HG02610 (cell line): ENCODE data around the gene ARHGAP23.

ENCODE experiments used
- ATAC-seq: cut with Tn5 transposase; IDR thresholded peaks from one replicate; pipeline ENCODE4 v1.9.1; 2021; ENCODE audit warnings: mild to moderate bottlenecking, moderate library complexity; ENCODE audit not compliant: unreplicated experiment

ARHGAP23 gene

GRCh38 chr17:38544175-38544838 is 116.0 kb downstream of the ARHGAP23 start:
- ATAC-seq: no peak

GRCh38 chr17:38544839-38545209 is 116.6 kb downstream of the ARHGAP23 start:
- no peak for ATAC-seq

DNA sequence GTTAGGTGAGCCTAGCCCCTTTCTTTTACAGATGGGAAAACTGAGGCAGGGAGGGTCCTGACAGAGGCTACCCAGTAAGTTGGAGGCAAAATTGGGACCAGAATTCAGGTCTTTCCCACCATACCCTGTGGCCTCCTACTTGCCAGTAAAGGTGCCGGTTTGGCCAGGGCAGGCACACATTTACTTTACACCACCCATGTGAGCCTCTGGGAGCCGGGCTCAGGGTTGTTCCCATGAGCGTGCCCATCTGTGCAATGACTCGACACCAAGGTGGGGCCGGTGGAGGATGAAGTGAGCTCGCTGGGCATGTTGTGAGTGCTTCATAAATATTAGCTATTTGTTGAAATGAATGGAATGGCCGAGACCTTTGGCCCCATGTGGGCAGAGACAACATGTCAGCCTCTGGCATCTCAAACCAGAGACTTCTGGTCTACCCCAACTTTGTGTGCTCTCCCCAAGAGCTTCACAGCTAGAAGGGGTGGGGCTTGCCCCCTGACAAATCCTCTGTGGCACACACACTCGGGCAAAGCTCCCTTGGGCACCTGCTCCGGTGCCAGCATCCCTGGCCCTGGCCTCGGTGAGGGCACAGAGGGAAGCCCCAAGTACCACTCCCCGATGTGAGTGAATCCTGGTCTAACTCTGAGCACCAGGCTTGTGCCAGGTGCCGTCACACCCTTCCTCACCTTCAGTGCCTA is 117.4 kb downstream of the ARHGAP23 start:
- no peak for ATAC-seq

DNA sequence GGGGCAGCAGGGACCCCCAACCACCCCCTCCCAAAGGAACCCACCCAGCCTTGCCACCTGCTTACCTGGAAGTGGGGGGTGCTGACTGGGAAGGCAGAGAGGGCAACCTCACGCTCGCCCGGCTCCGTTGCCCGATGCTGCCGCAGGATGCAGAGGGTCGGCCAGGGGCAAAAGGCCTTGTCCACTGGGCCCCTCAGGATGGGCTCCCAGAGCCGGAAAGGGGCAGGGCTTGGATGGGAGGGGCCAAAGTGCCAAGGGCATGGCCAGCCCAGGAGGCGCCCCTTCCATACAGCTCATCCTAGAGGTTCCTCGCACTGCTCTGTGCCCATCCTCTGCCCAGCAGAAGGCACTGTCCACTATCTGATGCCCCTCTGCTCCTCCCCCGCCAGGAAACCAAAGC is 118.1 kb downstream of the ARHGAP23 start:
- no peak for ATAC-seq

DNA sequence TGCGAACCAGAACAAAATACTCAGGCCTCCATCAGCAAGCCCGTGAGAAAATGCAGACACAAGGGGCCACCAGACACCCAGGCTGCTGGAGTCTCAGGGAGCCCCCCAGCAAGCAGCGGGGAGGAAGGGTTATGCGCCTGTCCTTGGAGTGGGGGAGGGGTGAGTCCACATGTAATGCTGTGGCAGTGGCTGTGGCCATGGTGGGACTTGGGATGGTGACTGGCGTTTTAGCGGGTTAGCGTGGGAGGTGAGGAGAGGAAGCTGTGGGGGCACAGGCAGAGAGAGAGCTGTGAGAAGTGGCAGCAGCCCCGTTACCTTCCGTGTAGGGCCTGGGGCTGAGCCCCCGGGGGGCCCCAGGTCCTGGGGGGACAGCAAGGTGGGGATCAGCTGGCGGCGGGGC is 119.2 kb downstream of the ARHGAP23 start:
- no peak for ATAC-seq

- ATAC-seq: no peak
These were observed 121.0 kb downstream of the ARHGAP23 start for GRCh38 chr17:38549285-38549684.

- ATAC-seq: no peak
These were observed 122.4 kb downstream of the ARHGAP23 start for GRCh38 chr17:38550661-38551060.

DNA sequence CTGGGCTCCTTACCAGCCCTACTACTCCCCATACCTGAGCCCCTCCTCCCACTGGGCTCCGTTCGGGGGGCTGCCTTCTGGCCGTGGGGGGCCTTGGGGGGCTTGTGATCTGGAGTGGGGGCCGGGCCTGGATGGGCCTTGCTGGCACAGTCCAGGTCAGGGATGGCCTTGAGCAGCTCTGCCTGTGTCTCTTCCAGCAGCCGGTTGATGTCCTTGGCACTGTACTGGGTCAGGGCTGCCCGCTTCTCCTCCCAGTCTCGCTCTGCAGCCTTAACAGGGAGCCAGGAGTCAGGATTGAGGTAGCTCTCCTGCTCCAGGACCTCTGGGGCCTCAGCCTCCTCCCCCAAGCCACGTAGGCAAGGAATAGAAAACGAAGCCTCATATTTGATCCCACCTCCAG is 122.9 kb downstream of the ARHGAP23 start:
- ATAC-seq: no peak

- no peak for ATAC-seq
These were observed 124.1 kb downstream of the ARHGAP23 start for GRCh38 chr17:38552343-38552742.

- ATAC-seq: no peak
These were observed 126.4 kb downstream of the ARHGAP23 start for GRCh38 chr17:38554430-38555350.

GRCh38 chr17:38556239-38556638 is 128.0 kb downstream of the ARHGAP23 start:
- ATAC-seq: no peak

GRCh38 chr17:38557396-38557795 is 129.1 kb downstream of the ARHGAP23 start:
- ATAC-seq: no peak

DNA sequence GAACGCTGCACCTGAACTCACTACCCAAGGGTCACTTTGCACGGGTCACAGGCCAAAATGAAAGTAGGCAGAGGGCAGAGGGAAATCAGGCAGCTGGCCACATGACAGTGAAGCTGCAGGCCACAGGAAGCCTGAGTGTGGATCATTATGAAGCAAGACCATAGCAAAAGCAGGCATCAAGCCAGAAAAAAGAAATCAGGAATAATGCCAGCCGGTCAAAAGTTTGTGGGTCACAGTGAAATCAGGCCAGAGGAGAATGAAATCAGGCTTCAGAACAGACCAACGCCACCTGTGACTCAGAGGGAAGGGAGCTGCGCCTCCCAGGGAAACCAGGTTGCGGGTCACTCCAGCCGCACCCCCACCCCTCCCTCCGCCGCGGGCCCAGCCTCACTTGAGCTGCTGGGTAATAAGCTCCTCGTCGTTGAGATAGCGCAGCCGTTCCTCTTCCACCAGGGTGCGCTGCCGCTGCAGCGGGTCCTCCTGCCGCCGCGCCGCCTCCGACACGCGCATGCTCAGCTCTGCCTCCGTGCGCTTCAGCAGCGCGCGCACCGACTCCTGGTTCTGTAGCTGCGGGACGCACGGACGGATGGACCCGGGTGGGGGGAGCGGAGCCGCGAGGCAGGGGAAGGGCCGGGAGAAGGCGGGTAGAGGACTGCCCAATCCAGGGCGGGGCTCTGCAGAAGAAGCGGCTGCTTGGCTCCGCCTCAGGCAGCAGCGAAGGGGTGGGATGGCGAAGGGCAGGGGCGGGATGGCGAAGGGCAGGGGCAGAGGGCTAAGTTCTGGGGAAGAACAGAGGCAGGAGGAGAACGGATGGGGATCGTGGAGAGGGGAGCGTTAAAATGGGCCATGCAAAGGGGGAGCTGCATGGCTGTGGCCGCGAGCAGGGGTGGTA is 129.8 kb downstream of the ARHGAP23 start:
- peak; percentile 64 for ATAC-seq

DNA sequence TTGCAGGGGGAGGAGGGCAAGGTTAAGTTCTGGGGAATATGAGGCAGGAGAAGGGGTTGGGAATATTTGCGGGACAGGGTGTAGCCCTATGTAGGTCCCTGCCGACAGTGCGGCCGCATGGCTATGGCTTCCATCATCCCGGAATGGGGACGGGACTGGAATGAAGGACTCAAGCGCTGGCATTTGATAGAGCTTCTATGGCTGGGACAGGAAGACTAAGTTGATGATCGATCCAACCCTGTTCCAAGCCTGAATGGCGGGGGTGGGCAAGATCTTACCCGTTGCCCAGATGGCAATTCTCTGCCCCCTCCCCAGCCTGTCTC is 130.4 kb downstream of the ARHGAP23 start:
- no peak for ATAC-seq

- ATAC-seq: no peak
These were observed 131.0 kb downstream of the ARHGAP23 start for GRCh38 chr17:38559051-38559879.

DNA sequence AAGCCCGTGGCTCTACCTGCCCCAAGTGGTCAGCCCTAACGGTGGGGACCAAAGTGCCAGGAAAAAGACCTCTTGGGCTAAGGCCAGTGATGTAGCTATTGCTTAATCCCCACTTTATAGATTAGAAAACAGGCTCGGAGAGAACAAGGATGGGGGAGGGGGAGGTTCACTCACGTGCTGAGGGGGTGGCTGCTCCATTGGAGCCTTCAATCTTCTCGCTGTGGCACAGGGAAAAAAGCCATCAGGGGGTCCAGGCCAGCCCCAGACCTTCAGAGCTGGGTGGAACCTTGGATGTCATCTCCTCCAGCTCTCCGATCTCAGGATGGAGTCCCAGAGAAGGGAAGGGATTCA is 131.6 kb downstream of the ARHGAP23 start:
- ATAC-seq: no peak

GRCh38 chr17:38560503-38561318 is 132.4 kb downstream of the ARHGAP23 start:
- ATAC-seq: no peak

- no peak for ATAC-seq
These were observed 133.4 kb downstream of the ARHGAP23 start for GRCh38 chr17:38561416-38562214.
